ENCODE measurements around the gene ADH4.

Gene ADH4

GRCh38 chr4:99078931-99079624, 65.0 kb downstream of the ADH4 start:
- DNase-seq: no peak

- no peak for DNase-seq
Observed at GRCh38 chr4:99078336-99078735, 65.8 kb downstream of the ADH4 start.

- no peak for DNase-seq
Observed at GRCh38 chr4:99077177-99077576, 66.9 kb downstream of the ADH4 start.

GRCh38 chr4:99076292-99076976, 67.7 kb downstream of the ADH4 start:
- DNase-seq: no peak

GRCh38 chr4:99074816-99075215, 69.3 kb downstream of the ADH4 start:
- no peak for DNase-seq

All from NCI-H1048 (cell line).